HK-2 (cell line): Measurements from ENCODE around the gene LPA.

Source experiments
- DNase-seq: peaks from one replicate; pipeline ENCODE4 v3.0.0-alpha.2; 2018; ENCODE audit not compliant: unreplicated experiment

The LPA gene

GRCh38 chr6:160520043-160520904 is 143.8 kb downstream of the LPA start:
- DNase-seq = peak; percentile 86

DNA sequence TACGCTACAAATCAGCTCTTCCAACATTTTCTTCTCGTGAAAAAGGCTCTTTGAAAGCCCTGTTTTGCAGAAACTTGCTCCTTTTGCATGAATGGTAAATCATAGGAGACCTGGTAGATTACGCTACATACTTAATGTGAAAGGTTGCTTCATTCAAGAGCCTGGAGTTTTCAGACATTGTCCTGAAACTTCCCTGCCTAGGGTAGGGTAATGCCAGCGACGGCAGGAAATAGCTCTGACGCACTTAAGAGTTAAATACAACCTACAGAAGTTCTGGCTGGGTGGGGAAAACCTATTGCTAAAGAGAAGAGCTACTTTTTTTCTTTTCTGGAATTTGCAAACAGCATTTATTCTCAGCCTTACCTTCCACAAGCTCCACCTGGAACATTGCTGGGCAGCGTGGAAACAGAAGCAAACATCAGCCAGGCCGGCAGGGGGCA is 144.5 kb downstream of the LPA start:
- no peak for DNase-seq

- no peak for DNase-seq
Observed at GRCh38 chr6:160519133-160519532, 144.9 kb downstream of the LPA start.

DNA sequence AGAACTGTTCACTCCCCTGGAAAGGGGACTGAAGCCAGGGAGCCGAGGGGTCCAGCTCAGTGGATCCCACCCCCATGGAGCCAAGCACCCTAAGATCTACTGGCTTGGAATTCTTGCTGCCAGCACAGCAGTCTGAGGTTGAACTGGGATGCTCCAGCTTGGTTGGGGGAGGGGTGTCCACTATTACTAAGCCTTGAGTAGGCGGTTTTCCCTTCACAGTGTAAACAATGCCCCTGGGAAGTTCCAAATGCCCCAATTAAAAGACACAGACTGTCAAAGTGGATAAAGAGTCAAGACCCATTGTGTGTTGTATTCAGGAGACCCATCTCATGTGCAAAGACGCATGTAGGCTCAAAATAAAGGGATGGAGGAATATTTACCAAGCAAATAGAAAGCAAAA is 150.2 kb downstream of the LPA start:
- DNase-seq = no peak

DNA sequence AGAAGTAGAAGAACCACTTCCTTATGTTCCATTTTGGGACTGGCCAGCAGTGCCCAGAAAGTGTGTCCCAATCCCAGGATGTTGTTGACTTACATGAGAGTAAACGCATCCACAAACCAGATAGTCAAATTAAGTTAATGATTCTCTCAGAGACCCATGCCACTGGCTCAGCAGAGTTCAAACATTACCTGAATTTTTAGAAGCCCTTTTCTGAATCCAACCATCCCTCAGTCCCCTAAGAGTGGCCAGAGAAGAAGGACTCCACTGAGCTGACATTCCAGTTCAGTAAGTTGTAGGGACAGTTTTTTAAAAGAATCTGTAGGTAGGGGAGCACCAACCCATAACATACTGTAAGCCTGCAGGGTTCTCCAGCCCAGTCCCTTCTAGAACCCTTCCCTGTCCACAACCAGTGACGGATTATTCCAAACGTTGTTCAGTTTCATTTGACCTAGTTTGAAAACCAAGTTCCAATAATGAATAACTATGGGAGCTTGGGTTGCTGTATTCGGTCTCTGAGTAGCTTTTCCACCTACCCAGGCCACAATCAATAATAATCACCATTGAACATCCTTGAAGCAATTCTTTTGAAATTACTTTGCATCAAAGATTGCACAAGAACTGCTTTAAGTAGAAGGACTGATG is 153.0 kb downstream of the LPA start:
- no peak for DNase-seq

DNA sequence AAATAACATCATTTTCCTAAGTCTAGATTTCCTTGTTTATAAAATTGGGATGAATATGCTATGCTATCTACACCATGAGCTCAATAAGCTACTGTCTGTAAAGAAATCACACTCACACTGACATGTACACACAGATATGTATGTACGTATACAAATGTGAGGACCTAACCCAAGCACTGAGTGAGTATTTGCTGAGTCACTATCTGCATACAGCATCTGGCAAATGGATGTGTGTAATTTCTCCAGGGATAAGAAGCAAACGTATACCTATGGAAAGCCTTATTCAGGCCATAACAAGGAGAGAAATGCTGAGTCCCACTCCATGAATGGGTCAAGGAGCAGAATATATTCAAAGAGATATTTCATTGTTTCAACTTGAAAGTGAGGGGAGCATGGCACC is 153.9 kb downstream of the LPA start:
- no peak for DNase-seq

- DNase-seq = no peak
Observed at GRCh38 chr6:160509610-160510009, 154.5 kb downstream of the LPA start.

DNA sequence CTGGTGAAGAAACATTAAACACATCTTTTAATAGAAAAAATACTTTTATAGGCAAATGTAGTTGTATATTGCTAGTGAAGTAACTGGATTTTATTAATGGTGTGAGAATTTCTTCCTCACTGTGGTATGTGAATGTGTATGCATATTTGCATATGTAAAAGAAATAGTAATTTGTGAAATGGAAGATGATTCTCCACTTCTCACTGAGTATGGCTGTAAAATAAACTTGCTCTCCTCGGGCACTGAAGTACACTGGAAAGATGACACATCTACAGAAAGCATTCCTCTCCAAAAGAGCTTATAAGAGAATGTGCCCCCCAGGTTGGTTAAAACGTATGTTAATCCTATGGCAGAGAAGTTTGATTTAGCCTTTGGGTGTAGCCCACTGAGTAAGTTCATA is 155.5 kb downstream of the LPA start:
- no peak for DNase-seq

- DNase-seq = no peak
Observed at GRCh38 chr6:160507420-160507819, 156.7 kb downstream of the LPA start.

DNA sequence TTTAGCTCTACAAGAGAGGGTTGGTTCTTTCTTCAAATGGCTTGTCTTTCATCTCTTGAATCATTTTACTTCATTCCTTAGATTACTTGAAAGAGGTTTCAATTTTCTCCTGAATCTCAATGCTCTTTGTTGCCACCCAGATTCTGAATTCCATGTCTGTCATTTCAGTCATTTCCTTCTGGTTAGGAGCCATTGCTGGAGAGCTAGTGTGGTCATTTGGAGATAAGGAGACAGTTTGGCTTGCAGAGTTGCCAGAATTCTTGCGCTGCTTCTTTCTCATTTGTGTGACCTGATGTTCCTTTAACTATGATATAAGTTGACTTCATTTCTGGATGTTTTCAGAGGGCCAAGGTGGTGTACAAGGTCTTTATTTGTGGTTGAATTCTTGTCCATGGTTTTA is 158.1 kb downstream of the LPA start:
- DNase-seq = no peak

- DNase-seq = no peak
Observed at GRCh38 chr6:160500639-160501038, 163.4 kb downstream of the LPA start.

- DNase-seq = no peak
Observed at GRCh38 chr6:160494576-160494975, 169.5 kb downstream of the LPA start.

- no peak for DNase-seq
Observed at GRCh38 chr6:160489091-160489490, 175.0 kb downstream of the LPA start.

- no peak for DNase-seq
Observed at GRCh38 chr6:160487116-160487515, 177.0 kb downstream of the LPA start.
